HepG2 (cell line): ENCODE data around the gene GNB3. TPM values are rescaled to one million over a fixed set of nuclear protein-coding genes. Genes with fewer than 3 reads are reported as not detected.
A peak's percentile ranks its signal among the peaks of the same experiment; 100 is the strongest.

Experiments used
- ARHGAP35 ChIP-seq: sonication (generic); formaldehyde crosslinking; IDR thresholded peaks from 2 replicates; pipeline ENCODE4 v1.9.0; 2022; ENCODE audit warnings: mild to moderate bottlenecking, inconsistent platforms, moderate library complexity, missing genetic modification reagents, borderline replicate concordance
- CBX1 ChIP-seq: IDR thresholded peaks from one replicate; pipeline ENCODE4 v1.6.1; 2016; ENCODE audit warnings: antibody characterized with exemption, low read depth
- CHCHD3 ChIP-seq: sonication (generic); formaldehyde crosslinking; IDR thresholded peaks from 2 replicates; pipeline ENCODE4 v1.8.0; 2022; ENCODE audit warnings: mild to moderate bottlenecking, missing genetic modification reagents, moderate library complexity
- FOSL2 ChIP-seq: sonication (generic); formaldehyde crosslinking; IDR thresholded peaks from 2 replicates; pipeline ENCODE4 v1.4.0; 2020; ENCODE audit warnings: missing genetic modification reagents
- HMG20A ChIP-seq: IDR thresholded peaks from 2 replicates; pipeline ENCODE4 v1.6.1; 2016; ENCODE audit warnings: borderline replicate concordance
- KDM5B ChIP-seq: sonication (generic); formaldehyde crosslinking; IDR thresholded peaks from 2 replicates; pipeline ENCODE4 v1.4.0; 2020; ENCODE audit warnings: missing genetic modification reagents, mild to moderate bottlenecking, borderline replicate concordance
- NONO ChIP-seq, 2 experiments: fragments of 450-650 bp in 1 of 2; sonication (generic) in 1 of 2; formaldehyde crosslinking in 1 of 2; IDR thresholded peaks in 1 of 2; conservative IDR thresholded peaks in 1 of 2; 2 replicates each; pipeline versions ENCODE4 v1.6.1 to v1.8.0; 2017 to 2022; ENCODE audit warnings: mild to moderate bottlenecking in 1 of 2, missing genetic modification reagents in 1 of 2, moderate library complexity in 1 of 2
- POLR2A ChIP-seq, 2 experiments: IDR thresholded peaks; 2 replicates each; pipeline ENCODE4 v1.6.1; 2011; ENCODE audit warnings: low read depth in 2 of 2, low read length in 2 of 2, mild to moderate bottlenecking in 1 of 2, moderate library complexity in 1 of 2; ENCODE audit not compliant: insufficient read depth in 1 of 2
- POLR2AphosphoS2 ChIP-seq: IDR thresholded peaks from 2 replicates; pipeline ENCODE4 v1.6.1; 2011; ENCODE audit warnings: low read depth, low read length, improper control_type of control experiment
- POLR2G ChIP-seq: fragments of 200-400 bp; formaldehyde crosslinking; IDR thresholded peaks from 2 replicates; pipeline ENCODE4 v1.6.1; 2018; ENCODE audit warnings: mild to moderate bottlenecking, low read depth, low read length, moderate library complexity
- SOX6 ChIP-seq, 2 experiments: fragments of 450-650 bp in 1 of 2; sonication (generic) in 1 of 2; formaldehyde crosslinking in 1 of 2; IDR thresholded peaks; 2 replicates each; pipeline versions ENCODE4 v1.4.0 to v1.6.1; 2017 to 2020; ENCODE audit warnings: antibody characterized with exemption in 1 of 2, mild to moderate bottlenecking in 1 of 2, missing genetic modification reagents in 1 of 2
- SPEN ChIP-seq: sonication (generic); formaldehyde crosslinking; IDR thresholded peaks from 2 replicates; pipeline ENCODE4 v1.5.1; 2020; ENCODE audit warnings: low read depth, mild to moderate bottlenecking, missing genetic modification reagents
- STAT5B ChIP-seq: sonication (generic); formaldehyde crosslinking; IDR thresholded peaks from 2 replicates; pipeline ENCODE4 v1.4.0; 2020; ENCODE audit warnings: missing genetic modification reagents
- XBP1 ChIP-seq: sonication (generic); formaldehyde crosslinking; IDR thresholded peaks from 2 replicates; pipeline ENCODE4 v1.5.0; 2020; ENCODE audit warnings: missing genetic modification reagents
- ZFY ChIP-seq: sonication (generic); formaldehyde crosslinking; IDR thresholded peaks from 2 replicates; pipeline ENCODE4 v1.4.0; 2020; ENCODE audit warnings: missing genetic modification reagents
- ZMAT3 ChIP-seq: sonication (generic); formaldehyde crosslinking; conservative IDR thresholded peaks from 2 replicates; pipeline ENCODE4 v1.7.0; 2021; ENCODE audit warnings: missing genetic modification reagents
- ZNF282 ChIP-seq: fragments of 450-650 bp; IDR thresholded peaks from 2 replicates; pipeline ENCODE4 v1.6.1; 2018; ENCODE audit not compliant: partially characterized antibody
- ZSCAN29 ChIP-seq: sonication (generic); formaldehyde crosslinking; conservative IDR thresholded peaks from 2 replicates; pipeline ENCODE4 v1.4.0; 2020; ENCODE audit warnings: mild to moderate bottlenecking, missing genetic modification reagents
- polyA plus RNA-seq, 8 experiments: library from polyadenylated mRNA; depleted of rRNA in 3 of 8; stranded (reverse) in 7 of 8; unstranded in 1 of 8; fragments of >200 nt; fragmentation: Illumina TruSeq in 4 of 8; extraction: Trizol in 4 of 8; gene quantifications; 2 replicates each; pipeline versions ENCODE4 v1.2.1 to v1.2.3, GENCODE V29; 2011 to 2016; ENCODE audit warnings: low read depth in 4 of 8, missing spikeins in 1 of 8, mixed read lengths in 1 of 8; ENCODE audit not compliant: insufficient read depth in 1 of 8
- total RNA-seq, 5 experiments: library from RNA; depleted of rRNA; stranded (reverse); fragments of >200 nt; fragmentation: Illumina TruSeq; extraction: Trizol; gene quantifications; 2 replicates each; pipeline ENCODE4 v1.2.3, GENCODE V29; 2016; ENCODE audit warnings: low read depth in 1 of 5
- TF ChIP-seq, protein P1 (sequence below): sonication (generic); formaldehyde crosslinking; IDR thresholded peaks from 2 replicates; pipeline ENCODE4 v1.9.0; 2021; ENCODE audit warnings: missing genetic modification reagents, borderline replicate concordance
- TF ChIP-seq, protein P2 (sequence below), 2 experiments: sonication (generic) in 1 of 2; formaldehyde crosslinking in 1 of 2; IDR thresholded peaks; 2 replicates each; pipeline versions ENCODE4 v1.4.0 to v1.6.1; 2016 to 2020; ENCODE audit warnings: borderline replicate concordance in 1 of 2, low read depth in 1 of 2, mild to moderate bottlenecking in 1 of 2, missing genetic modification reagents in 1 of 2
- TF ChIP-seq, protein P3 (sequence below): sonication (generic); formaldehyde crosslinking; IDR thresholded peaks from 2 replicates; pipeline ENCODE4 v1.5.0; 2020; ENCODE audit warnings: missing genetic modification reagents

GNB3 gene
- total and polyA plus RNA-seq, 2 of the 13 experiments (the other 11 are each of a cell fraction or from before 2014, with no cell fraction given) = 1.3 to 3.6 TPM

DNA sequence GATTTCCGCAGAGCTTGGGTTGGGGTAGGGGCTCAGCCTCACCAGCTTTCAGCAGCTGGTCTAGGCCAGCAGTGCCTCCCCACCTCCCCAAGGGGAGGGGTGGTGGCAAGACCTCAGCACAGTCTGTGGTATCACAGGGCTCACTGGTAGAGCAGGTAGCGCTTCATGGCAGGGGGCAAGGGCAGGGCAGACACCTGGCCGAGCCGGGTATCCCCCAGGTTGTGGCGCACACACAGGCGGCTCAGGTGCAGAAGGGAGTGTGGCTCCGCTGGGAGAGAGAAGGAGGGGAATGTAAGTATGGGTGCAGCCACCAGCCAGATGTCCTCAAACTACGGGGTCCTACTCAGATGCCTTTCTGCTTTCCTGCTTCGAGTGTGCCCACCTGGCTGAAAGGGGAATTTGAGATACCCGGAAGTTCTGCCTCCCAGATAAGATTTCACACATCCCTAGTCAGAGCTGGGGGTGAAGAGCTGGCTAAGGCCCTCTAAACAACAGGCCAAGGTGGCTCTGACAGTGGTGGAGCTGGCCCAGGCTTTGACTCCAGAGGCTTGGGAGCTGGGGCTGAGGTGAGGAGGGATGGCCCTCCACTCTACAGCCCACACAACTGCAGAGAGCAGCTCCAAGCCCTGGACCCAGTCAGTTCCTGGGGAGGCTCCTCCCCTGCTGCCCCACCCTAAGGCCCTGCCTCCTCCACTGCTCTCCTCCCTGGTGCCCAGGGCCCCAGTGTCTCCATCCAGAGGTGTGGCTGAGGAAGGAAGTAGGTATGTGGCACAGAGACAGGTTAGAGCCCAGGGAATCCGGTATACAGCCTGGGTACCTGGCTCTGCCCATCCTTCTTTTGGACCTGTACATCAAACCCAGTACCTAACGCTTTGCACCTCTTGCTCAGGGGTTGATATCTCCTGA is 30.6 kb downstream of the GNB3 start (continued):
- TF ChIP-seq KDM5B (CRISPR knock-in tag) (0 out of 2 replicates have a peak, but pooled peaks have one; percentile 2), CHCHD3 (CRISPR knock-in tag) (no peak), ZSCAN29 (CRISPR knock-in tag) (no peak), POLR2AphosphoS2 (peak; percentile 76), ZNF282 (no peak), XBP1 (CRISPR knock-in tag) (no peak), POLR2G (peak; percentile 65), CBX1 (peak; percentile 20), ARHGAP35 (no peak), ZFY (no peak), HMG20A (CRISPR knock-in tag) (0 out of 2 replicates have a peak, but pooled peaks have one; percentile 7), NONO (IDR thresholded peaks at IDR 0.05) (no peak), NONO (CRISPR knock-in tag; conservative IDR thresholded peaks at IDR 0.05) (peak; percentile 46; the same call in 1 of the 2 replicates), ZMAT3 (CRISPR knock-in tag) (no peak), FOSL2 (CRISPR knock-in tag) (peak; percentile 3; the same call in 1 of the 2 replicates), SPEN (CRISPR knock-in tag) (no peak), STAT5B (CRISPR knock-in tag) (no peak), SOX6 (IDR thresholded peaks at IDR 0.05) (no peak), SOX6 (CRISPR knock-in tag; IDR thresholded peaks at IDR 0.05) (no peak), POLR2A (IDR thresholded peaks at IDR 0.05; ENCODE audit: insufficient read depth in 1 of 2, low read depth in 2 of 2, low read length in 2 of 2) (peak in 1 of 2 experiments; percentile 41; a peak in 2 of 4 replicates)
- TF ChIP-seq, protein P1, sequence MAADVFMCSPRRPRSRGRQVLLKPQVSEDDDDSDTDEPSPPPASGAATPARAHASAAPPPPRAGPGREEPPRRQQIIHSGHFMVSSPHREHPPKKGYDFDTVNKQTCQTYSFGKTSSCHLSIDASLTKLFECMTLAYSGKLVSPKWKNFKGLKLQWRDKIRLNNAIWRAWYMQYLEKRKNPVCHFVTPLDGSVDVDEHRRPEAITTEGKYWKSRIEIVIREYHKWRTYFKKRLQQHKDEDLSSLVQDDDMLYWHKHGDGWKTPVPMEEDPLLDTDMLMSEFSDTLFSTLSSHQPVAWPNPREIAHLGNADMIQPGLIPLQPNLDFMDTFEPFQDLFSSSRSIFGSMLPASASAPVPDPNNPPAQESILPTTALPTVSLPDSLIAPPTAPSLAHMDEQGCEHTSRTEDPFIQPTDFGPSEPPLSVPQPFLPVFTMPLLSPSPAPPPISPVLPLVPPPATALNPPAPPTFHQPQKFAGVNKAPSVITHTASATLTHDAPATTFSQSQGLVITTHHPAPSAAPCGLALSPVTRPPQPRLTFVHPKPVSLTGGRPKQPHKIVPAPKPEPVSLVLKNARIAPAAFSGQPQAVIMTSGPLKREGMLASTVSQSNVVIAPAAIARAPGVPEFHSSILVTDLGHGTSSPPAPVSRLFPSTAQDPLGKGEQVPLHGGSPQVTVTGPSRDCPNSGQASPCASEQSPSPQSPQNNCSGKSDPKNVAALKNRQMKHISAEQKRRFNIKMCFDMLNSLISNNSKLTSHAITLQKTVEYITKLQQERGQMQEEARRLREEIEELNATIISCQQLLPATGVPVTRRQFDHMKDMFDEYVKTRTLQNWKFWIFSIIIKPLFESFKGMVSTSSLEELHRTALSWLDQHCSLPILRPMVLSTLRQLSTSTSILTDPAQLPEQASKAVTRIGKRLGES (CRISPR knock-in tag) = no peak
- TF ChIP-seq, protein P2, sequence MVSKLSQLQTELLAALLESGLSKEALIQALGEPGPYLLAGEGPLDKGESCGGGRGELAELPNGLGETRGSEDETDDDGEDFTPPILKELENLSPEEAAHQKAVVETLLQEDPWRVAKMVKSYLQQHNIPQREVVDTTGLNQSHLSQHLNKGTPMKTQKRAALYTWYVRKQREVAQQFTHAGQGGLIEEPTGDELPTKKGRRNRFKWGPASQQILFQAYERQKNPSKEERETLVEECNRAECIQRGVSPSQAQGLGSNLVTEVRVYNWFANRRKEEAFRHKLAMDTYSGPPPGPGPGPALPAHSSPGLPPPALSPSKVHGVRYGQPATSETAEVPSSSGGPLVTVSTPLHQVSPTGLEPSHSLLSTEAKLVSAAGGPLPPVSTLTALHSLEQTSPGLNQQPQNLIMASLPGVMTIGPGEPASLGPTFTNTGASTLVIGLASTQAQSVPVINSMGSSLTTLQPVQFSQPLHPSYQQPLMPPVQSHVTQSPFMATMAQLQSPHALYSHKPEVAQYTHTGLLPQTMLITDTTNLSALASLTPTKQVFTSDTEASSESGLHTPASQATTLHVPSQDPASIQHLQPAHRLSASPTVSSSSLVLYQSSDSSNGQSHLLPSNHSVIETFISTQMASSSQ (IDR thresholded peaks at IDR 0.05; ENCODE audit: low read depth) = no peak
- TF ChIP-seq, protein P2 (CRISPR knock-in tag; IDR thresholded peaks at IDR 0.05; ENCODE audit: borderline replicate concordance) = no peak
- TF ChIP-seq, protein P3, sequence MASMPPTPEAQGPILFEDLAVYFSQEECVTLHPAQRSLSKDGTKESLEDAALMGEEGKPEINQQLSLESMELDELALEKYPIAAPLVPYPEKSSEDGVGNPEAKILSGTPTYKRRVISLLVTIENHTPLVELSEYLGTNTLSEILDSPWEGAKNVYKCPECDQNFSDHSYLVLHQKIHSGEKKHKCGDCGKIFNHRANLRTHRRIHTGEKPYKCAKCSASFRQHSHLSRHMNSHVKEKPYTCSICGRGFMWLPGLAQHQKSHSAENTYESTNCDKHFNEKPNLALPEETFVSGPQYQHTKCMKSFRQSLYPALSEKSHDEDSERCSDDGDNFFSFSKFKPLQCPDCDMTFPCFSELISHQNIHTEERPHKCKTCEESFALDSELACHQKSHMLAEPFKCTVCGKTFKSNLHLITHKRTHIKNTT (CRISPR knock-in tag) = no peak
